Breast epithelium (tissue), 3 donors: ENCODE data around the gene RPL7L1.
A peak's percentile ranks its signal among the peaks of the same experiment; 100 is the strongest.

Source experiments
- CTCF ChIP-seq, 3 donors: fragments of 450-650 bp; IDR thresholded peaks; one replicate each; pipeline ENCODE4 v1.5.1; 2016 to 2017; ENCODE audit warnings: antibody characterized with exemption in 3 of 3, mild to moderate bottlenecking in 3 of 3, moderate library complexity in 3 of 3
- POLR2A ChIP-seq: fragments of 450-650 bp; IDR thresholded peaks from one replicate; pipeline ENCODE4 v1.6.1; 2016; ENCODE audit warnings: antibody characterized with exemption, mild to moderate bottlenecking, moderate library complexity
- POLR2AphosphoS5 ChIP-seq, 3 donors: sonication (generic); formaldehyde crosslinking; IDR thresholded peaks; one replicate each; pipeline ENCODE4 v1.6.1; 2017; ENCODE audit warnings: antibody characterized with exemption in 3 of 3

- TF ChIP-seq CTCF (IDR thresholded peaks at IDR 0.05) (peak; percentile 65 to 80 (median 79)), POLR2A (no peak), POLR2AphosphoS5 (IDR thresholded peaks at IDR 0.05) (no peak)
Measured at GRCh38 chr6:42898891-42899361, 19.5 kb downstream of the RPL7L1 start.
